Left ventricle myocardium inferior (tissue), 1 donor: ENCODE measurements around the gene SUSD1. TPM values are rescaled to one million over a fixed set of nuclear protein-coding genes. Genes with fewer than 3 reads are reported as not detected.

Source experiments
- DNase-seq: peaks from one replicate; pipeline ENCODE4 v3.0.0-alpha.2; 2020
- H3K27ac ChIP-seq: fragments of 200-600 bp; replicated peaks from 2 replicates; pipeline ENCODE4 v1.8.0; 2021
- H3K27me3 ChIP-seq: fragments of 200-600 bp; 2 replicates; pipeline ENCODE4 v1.8.0; 2021; ENCODE audit warnings: low read depth
- H3K36me3 ChIP-seq: fragments of 200-600 bp; 2 replicates; pipeline ENCODE4 v1.8.0; 2021
- H3K4me1 ChIP-seq: fragments of 200-600 bp; 2 replicates; pipeline ENCODE4 v1.8.0; 2021
- H3K4me3 ChIP-seq: fragments of 200-600 bp; 2 replicates; pipeline ENCODE4 v1.8.0; 2021; ENCODE audit warnings: mild to moderate bottlenecking, moderate library complexity
- H3K9me3 ChIP-seq: fragments of 200-600 bp; replicated peaks from 2 replicates; pipeline ENCODE4 v1.8.0; 2021
- intact Hi-C: fragments of 100-400 bp; cut with micrococcal nuclease; formaldehyde crosslinking; loops from one replicate; pipeline ENCODE4 v1.11.0; 2022
- total RNA-seq: library from RNA; stranded (reverse); fragmentation: NEBNext Ultra II Directional; extraction: Animal tissue kit (Norgen Biotek cat#: 25700); gene quantifications from one replicate; pipeline ENCODE4 v1.2.1, GENCODE V29; 2021
- TF ChIP-seq, protein P1 (sequence below): fragments of 200-600 bp; IDR thresholded peaks from 2 replicates; pipeline ENCODE4 v1.8.0; 2021; ENCODE audit warnings: antibody characterized with exemption, mild to moderate bottlenecking, borderline replicate concordance
- donor health status: DM: no; HTN: yes; CAD: no; lungs with severe emphysema.

Gene SUSD1
- total RNA-seq, 1 donor from 2014 or later: 5.1 TPM

DNA sequence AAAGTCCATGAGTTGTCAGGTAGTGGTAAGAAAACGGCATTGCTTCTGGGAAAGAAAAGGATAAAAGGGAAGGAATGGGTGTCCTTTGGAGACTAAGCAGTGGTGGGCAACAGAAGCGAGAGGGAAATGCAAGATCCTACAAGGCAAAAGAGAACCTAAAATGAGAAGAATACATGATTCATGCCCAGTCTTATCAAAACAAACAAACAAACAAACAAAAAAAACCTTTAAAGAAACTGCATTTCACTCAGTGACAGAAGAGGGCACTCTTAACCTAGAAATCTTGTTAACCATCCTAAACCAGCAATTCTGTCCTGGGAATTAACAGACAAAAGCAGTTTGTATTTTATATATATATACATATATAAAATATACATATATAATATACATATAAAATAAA is 88.5 kb downstream of the SUSD1 start:
- TF ChIP-seq, protein P1, sequence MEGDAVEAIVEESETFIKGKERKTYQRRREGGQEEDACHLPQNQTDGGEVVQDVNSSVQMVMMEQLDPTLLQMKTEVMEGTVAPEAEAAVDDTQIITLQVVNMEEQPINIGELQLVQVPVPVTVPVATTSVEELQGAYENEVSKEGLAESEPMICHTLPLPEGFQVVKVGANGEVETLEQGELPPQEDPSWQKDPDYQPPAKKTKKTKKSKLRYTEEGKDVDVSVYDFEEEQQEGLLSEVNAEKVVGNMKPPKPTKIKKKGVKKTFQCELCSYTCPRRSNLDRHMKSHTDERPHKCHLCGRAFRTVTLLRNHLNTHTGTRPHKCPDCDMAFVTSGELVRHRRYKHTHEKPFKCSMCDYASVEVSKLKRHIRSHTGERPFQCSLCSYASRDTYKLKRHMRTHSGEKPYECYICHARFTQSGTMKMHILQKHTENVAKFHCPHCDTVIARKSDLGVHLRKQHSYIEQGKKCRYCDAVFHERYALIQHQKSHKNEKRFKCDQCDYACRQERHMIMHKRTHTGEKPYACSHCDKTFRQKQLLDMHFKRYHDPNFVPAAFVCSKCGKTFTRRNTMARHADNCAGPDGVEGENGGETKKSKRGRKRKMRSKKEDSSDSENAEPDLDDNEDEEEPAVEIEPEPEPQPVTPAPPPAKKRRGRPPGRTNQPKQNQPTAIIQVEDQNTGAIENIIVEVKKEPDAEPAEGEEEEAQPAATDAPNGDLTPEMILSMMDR: peak; percentile 72
- Histone ChIP-seq H3K4me3 (no peak overlapping the region), H3K9me3 (no peaks in the 10 kb centered on the region), H3K36me3 (no peaks in the 10 kb centered on the region), H3K4me1 (no peaks in the 10 kb centered on the region), H3K27me3 (no peaks in the 10 kb centered on the region), H3K27ac (no peak overlapping the region)
- intact Hi-C loops: loop anchor here (5.0 kb wide), 1 partner anchor 276 kb away; no protein-coding TSS in a partner anchor
- DNase-seq: no peak

DNA sequence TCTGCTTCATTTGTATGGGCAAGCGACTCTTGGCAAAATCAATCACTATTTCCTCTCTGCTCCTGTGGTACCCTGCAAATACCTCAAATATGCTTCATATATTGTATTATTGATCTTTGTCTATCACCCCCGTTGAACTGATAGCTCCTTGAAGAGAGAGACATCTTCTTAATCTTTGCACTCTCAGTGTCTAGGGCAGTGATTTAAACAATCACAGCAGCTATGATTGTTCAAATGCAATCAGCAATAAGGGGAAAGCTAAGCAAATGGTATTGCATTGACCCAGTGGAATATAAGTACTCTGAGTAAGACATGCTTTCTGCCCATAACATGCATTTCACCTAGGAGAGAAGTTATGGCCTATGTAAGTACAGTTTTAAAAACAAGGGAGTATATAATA is 90.2 kb downstream of the SUSD1 start:
- no peaks in the 10 kb centered on the region for H3K4me1 ChIP-seq
- no peak for DNase-seq
- H3K4me3 ChIP-seq: no peak overlapping the region
- H3K27me3 ChIP-seq: no peaks in the 10 kb centered on the region
- intact Hi-C loops: loop anchor here (5.0 kb wide), 1 partner anchor 277 kb away; no protein-coding TSS in a partner anchor
- no peaks in the 10 kb centered on the region for H3K9me3 ChIP-seq
- no peak overlapping the region for H3K27ac ChIP-seq
- TF ChIP-seq, protein P1: no peak
- no peaks in the 10 kb centered on the region for H3K36me3 ChIP-seq

DNA sequence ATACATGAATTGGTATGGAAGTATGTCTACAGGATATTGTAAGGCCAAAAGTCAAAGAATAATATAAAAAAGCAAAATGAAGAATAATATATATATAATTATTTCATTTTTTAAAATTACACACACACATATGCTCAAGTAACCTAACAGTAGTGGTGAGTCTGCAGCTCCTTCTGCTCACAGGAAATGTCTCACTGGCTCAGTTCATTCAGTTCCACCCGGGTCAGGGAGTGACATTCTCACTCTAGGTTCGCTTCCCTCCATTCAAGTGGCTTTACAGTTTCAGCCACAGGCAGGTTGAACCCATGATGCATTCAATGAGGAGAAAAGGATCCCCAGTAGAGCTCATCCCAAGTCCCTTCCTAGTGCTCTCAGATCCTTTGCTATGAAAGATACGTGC is 90.8 kb downstream of the SUSD1 start:
- no peak for DNase-seq
- TF ChIP-seq, protein P1: no peak
- intact Hi-C loops: no loop called here
- H3K4me3 ChIP-seq: no peak overlapping the region
- H3K27ac ChIP-seq: no peak overlapping the region
- peaks cover 4% of the 10 kb centered on the region for H3K4me1 ChIP-seq
- no peaks in the 10 kb centered on the region for H3K27me3 ChIP-seq
- no peaks in the 10 kb centered on the region for H3K9me3 ChIP-seq
- peaks cover 3% of the 10 kb centered on the region for H3K36me3 ChIP-seq

DNA sequence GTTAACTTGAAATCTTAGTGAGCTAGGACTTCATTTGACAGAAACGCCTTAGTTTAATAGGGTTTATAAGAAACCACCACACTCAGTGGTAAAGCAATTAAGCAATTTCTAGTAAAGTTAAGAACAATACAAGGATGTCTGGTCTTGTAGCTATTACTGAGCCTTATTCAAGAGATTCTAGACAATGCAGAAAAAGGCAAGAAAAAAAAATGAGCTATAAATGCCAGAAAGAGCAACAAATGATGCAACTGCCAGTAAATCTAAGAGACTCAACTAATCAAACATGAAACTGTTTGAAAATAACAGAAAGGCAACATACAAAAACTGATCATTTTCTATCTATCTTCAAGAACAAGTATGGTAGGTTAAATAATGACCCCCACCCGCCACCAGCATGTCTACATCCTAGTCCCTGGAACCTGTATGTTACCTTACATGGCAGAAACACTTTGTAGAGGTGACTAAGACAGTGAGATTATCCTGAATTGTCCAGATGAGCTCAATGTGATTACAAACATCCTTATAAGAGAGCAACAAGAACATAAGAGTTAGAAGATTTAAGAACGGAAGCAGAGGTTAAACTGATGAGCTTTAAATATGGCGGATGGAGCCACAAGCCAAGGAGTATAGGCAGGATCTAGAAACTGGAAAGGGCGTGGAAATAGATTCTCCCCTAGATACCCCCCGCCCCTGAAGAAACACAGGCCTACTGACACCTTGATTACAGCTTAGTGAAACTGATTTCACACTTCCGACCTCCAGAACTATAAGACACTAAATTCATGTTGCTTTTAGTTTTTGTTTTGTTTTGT is 93.0 kb downstream of the SUSD1 start:
- Histone ChIP-seq H3K4me3 (no peak overlapping the region), H3K9me3 (no peaks in the 10 kb centered on the region), H3K4me1 (peaks cover 21% of the 10 kb centered on the region), H3K27ac (peak overlapping the region; percentile 56), H3K27me3 (no peaks in the 10 kb centered on the region), H3K36me3 (peaks cover 3% of the 10 kb centered on the region)
- intact Hi-C loops: no loop called here
- TF ChIP-seq, protein P1: no peak
- no peak for DNase-seq

DNA sequence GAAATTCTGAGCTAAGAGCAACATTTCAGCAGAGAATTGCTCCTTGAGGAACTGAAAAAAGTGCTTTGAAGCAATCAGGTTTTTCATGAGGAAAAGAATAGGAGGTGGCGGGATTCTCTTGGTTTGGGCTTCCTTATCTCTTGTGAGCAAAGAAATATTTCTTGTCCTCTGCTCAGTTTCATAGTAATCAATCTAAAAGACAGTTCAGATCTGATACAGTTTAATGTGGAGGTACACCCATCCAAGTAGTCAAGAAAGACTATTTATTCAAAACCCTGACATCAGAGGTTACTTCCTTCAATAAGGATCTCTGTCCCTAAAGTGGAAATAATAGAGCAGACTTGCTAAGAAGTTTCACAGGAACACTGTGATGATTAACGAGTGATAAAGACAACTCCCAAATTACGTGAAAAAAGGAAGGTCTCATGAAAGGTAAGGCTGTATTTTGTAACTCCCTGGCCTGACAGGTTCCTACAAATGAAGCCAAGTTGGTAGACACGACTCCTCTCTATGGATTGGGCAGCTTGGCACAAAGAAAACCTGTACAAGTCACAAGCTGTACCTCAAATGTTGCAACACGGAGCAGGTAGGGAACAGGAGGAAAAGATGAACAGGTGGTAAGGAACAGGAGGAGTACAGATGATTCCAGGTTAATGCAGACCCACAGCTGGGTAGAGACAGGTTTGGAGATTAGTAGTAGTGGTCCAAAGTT is 94.1 kb downstream of the SUSD1 start:
- no peak for DNase-seq
- H3K36me3 ChIP-seq: peaks cover 3% of the 10 kb centered on the region
- no peaks in the 10 kb centered on the region for H3K27me3 ChIP-seq
- no peak overlapping the region for H3K4me3 ChIP-seq
- TF ChIP-seq, protein P1: no peak
- intact Hi-C loops: no loop called here
- H3K9me3 ChIP-seq: no peaks in the 10 kb centered on the region
- peak overlapping the region; percentile 56 for H3K27ac ChIP-seq
- peaks cover 21% of the 10 kb centered on the region for H3K4me1 ChIP-seq
